Mammary epithelial cell (primary cell): ENCODE results near the gene ANO2.
"Not testable (repeated sequence)": the region's sequence is repeated elsewhere in the genome, so short reads cannot be mapped to it uniquely, and the experiment has no call there.

Experiments
- EZH2 ChIP-seq: IDR thresholded peaks from 2 replicates; pipeline ENCODE4 v1.6.1; 2012; ENCODE audit warnings: low read length, inconsistent platforms, borderline replicate concordance
- TF ChIP-seq, protein P1 (sequence below), 2 donors: IDR thresholded peaks in 1 of 2; conservative IDR thresholded peaks in 1 of 2; 2 replicates each; pipeline ENCODE4 v1.5.1; 2011 to 2012; ENCODE audit warnings: inconsistent platforms in 2 of 2, low read length in 2 of 2, mild to moderate bottlenecking in 2 of 2, control low read depth in 1 of 2, low read depth in 1 of 2; ENCODE audit not compliant: insufficient read depth in 1 of 2; ENCODE audit errors: extremely low read depth in 1 of 2

DNA sequence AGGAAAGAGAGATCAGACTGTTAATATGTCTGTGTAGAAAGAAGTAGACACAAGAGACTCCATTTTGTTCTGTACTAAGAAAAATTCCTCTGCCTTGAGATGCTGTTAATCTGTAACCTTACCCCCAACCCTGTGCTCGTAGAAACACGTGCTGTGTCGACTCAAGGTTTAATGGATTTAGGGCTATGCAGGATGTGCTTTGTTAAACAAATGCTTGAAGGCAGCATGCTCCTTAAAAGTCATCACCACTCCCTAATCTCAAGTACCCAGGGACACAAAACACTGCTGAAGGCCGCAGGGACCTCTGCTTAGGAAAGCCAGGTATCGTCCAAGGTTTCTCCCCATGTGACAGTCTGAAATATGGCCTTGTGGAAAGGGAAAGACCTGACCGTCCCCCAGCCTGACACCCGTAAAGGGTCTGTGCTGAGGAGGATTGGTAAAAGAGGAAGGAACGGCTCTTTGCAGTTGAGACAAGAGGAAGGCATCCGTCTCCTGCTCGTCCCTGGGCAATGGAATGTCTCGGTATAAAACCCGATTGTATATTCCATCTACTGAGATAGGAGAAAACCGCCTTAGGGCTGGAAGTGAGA is 407.9 kb downstream of the ANO2 start:
- TF ChIP-seq, protein P1, sequence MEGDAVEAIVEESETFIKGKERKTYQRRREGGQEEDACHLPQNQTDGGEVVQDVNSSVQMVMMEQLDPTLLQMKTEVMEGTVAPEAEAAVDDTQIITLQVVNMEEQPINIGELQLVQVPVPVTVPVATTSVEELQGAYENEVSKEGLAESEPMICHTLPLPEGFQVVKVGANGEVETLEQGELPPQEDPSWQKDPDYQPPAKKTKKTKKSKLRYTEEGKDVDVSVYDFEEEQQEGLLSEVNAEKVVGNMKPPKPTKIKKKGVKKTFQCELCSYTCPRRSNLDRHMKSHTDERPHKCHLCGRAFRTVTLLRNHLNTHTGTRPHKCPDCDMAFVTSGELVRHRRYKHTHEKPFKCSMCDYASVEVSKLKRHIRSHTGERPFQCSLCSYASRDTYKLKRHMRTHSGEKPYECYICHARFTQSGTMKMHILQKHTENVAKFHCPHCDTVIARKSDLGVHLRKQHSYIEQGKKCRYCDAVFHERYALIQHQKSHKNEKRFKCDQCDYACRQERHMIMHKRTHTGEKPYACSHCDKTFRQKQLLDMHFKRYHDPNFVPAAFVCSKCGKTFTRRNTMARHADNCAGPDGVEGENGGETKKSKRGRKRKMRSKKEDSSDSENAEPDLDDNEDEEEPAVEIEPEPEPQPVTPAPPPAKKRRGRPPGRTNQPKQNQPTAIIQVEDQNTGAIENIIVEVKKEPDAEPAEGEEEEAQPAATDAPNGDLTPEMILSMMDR (conservative IDR thresholded peaks at IDR 0.05 in 1 of 2, IDR thresholded peaks at IDR 0.05 in 1 of 2; ENCODE audit: extremely low read depth in 1 of 2, insufficient read depth in 1 of 2, low read depth in 1 of 2, low read length in 2 of 2): not testable (repeated sequence)
- not testable (repeated sequence) for TF ChIP-seq EZH2
